Tongue (tissue), 2 donors: ENCODE measurements around the gene CNGA4. TPM values are rescaled to one million over a fixed set of nuclear protein-coding genes. Genes with fewer than 3 reads are reported as not detected.

Source experiments
- DNase-seq: peaks from one replicate; pipeline ENCODE4 v3.0.0-alpha.2; 2015
- total RNA-seq: library from RNA; depleted of rRNA; stranded (reverse); fragments of >200 nt; gene quantifications from one replicate; pipeline ENCODE4 v1.2.3, GENCODE V29; 2014

CNGA4 gene
- total RNA-seq = not detected

GRCh38 chr11:6238902-6239301 is at the start of gene CNGA4:
TSS of gene CNGA4 (plus strand) at chr11:6239089. CDS start at chr11:6239207, 118 bp downstream.
- DNase-seq = no peak

- no peak for DNase-seq
These were observed 47.1 kb upstream of the CNGA4 start for GRCh38 chr11:6191742-6192141.

- no peak for DNase-seq
These were observed 44.8 kb upstream of the CNGA4 start for GRCh38 chr11:6194065-6194581.

GRCh38 chr11:6196396-6196795 is 42.5 kb upstream of the CNGA4 start:
- DNase-seq = no peak

GRCh38 chr11:6197466-6198200 is 41.3 kb upstream of the CNGA4 start:
- no peak for DNase-seq

- no peak for DNase-seq
These were observed 39.6 kb upstream of the CNGA4 start, which contains the start of gene OR52W1 for GRCh38 chr11:6199174-6199810. TSS of gene OR52W1 (plus strand) at chr11:6199224. CDS start at chr11:6199224, 0 bp downstream.

GRCh38 chr11:6200975-6201374 is 37.9 kb upstream of the CNGA4 start:
- DNase-seq = peak; percentile 5

- DNase-seq = no peak
These were observed 37.4 kb upstream of the CNGA4 start for GRCh38 chr11:6201481-6201880.

- no peak for DNase-seq
These were observed 36.8 kb upstream of the CNGA4 start for GRCh38 chr11:6202041-6202440.

- no peak for DNase-seq
These were observed 35.6 kb upstream of the CNGA4 start for GRCh38 chr11:6203327-6203726.

GRCh38 chr11:6204706-6205105 is 34.2 kb upstream of the CNGA4 start:
- no peak for DNase-seq

- DNase-seq = no peak
These were observed 33.5 kb upstream of the CNGA4 start, which contains the start of gene C11orf42 for GRCh38 chr11:6205366-6205765. TSS of gene C11orf42 (plus strand) at chr11:6205557. CDS start at chr11:6205616, 59 bp downstream.

- DNase-seq = no peak
These were observed 32.3 kb upstream of the CNGA4 start for GRCh38 chr11:6206456-6207180.

- no peak for DNase-seq
These were observed 29.1 kb upstream of the CNGA4 start for GRCh38 chr11:6209801-6210200.

- no peak for DNase-seq
These were observed 28.5 kb upstream of the CNGA4 start for GRCh38 chr11:6210274-6210955.

GRCh38 chr11:6214530-6214929 is 24.4 kb upstream of the CNGA4 start:
- no peak for DNase-seq

- no peak for DNase-seq
These were observed 22.4 kb upstream of the CNGA4 start for GRCh38 chr11:6216501-6216900.

GRCh38 chr11:6217722-6218121 is 21.2 kb upstream of the CNGA4 start:
- DNase-seq = no peak

GRCh38 chr11:6219359-6219758 is 19.5 kb upstream of the CNGA4 start:
- DNase-seq = no peak

- no peak for DNase-seq
These were observed 15.0 kb upstream of the CNGA4 start for GRCh38 chr11:6223854-6224253.

- no peak for DNase-seq
These were observed 14.5 kb upstream of the CNGA4 start for GRCh38 chr11:6224421-6224820.

- DNase-seq = no peak
These were observed 13.9 kb upstream of the CNGA4 start for GRCh38 chr11:6225024-6225423.
